Loucy (cell line): Measurements from ENCODE around the gene ATF1.

Source experiments
- H2AFZ ChIP-seq: fragments of 200-600 bp; sonication (generic); 2 replicates; pipeline ENCODE4 v1.6.0; 2016; ENCODE audit warnings: antibody characterized with exemption, mild to moderate bottlenecking, low read length, moderate library complexity
- H3F3A ChIP-seq: fragments of 200-600 bp; 2 replicates; pipeline ENCODE4 v1.6.0; 2016; ENCODE audit warnings: antibody characterized with exemption, low read depth, mild to moderate bottlenecking
- H3K27me3 ChIP-seq: fragments of 200-600 bp; sonication (generic); 2 replicates; pipeline ENCODE4 v1.6.1; 2014; ENCODE audit warnings: low read length, mild to moderate bottlenecking; ENCODE audit not compliant: insufficient read depth, poor library complexity, severe bottlenecking
- H3K36me3 ChIP-seq: fragments of 200-600 bp; sonication (generic); 2 replicates; pipeline ENCODE4 v1.6.1; 2016; ENCODE audit warnings: low read length; ENCODE audit not compliant: insufficient read depth
- H3K4me1 ChIP-seq: fragments of 200-600 bp; sonication (generic); 2 replicates; pipeline ENCODE4 v1.5.1; 2014; ENCODE audit warnings: low read length, mild to moderate bottlenecking; ENCODE audit not compliant: insufficient read depth, poor library complexity, severe bottlenecking
- H3K4me2 ChIP-seq: fragments of 200-600 bp; sonication (generic); 2 replicates; pipeline ENCODE4 v1.6.0; 2014; ENCODE audit warnings: antibody characterized with exemption, low read length, low read depth, mild to moderate bottlenecking; ENCODE audit not compliant: poor library complexity, severe bottlenecking
- H3K4me3 ChIP-seq: fragments of 200-600 bp; sonication (generic); 2 replicates; pipeline ENCODE4 v1.5.1; 2014; ENCODE audit warnings: low read length, mild to moderate bottlenecking, mixed read lengths; ENCODE audit not compliant: poor library complexity, severe bottlenecking
- H3K79me2 ChIP-seq: fragments of 200-600 bp; sonication (generic); 2 replicates; pipeline ENCODE4 v1.6.1; 2014; ENCODE audit warnings: low read length; ENCODE audit not compliant: insufficient read depth
- H3K9ac ChIP-seq: fragments of 200-600 bp; sonication (generic); 2 replicates; pipeline ENCODE4 v1.6.0; 2014; ENCODE audit warnings: mild to moderate bottlenecking, low read depth, low read length, moderate library complexity; ENCODE audit not compliant: poor library complexity, severe bottlenecking
- H3K9me2 ChIP-seq: fragments of 200-600 bp; sonication (generic); replicated peaks from 2 replicates; pipeline ENCODE4 v1.6.1; 2016; ENCODE audit warnings: low read depth, low read length, mixed read lengths
- H3K9me3 ChIP-seq: fragments of 200-600 bp; sonication (generic); 2 replicates; pipeline ENCODE4 v1.6.1; 2014; ENCODE audit warnings: mild to moderate bottlenecking, antibody characterized with exemption, low read length, low read depth; ENCODE audit not compliant: insufficient read depth
- H4K20me1 ChIP-seq: fragments of 200-600 bp; sonication (generic); 2 replicates; pipeline ENCODE4 v1.6.0; 2014; ENCODE audit warnings: antibody characterized with exemption, low read length, mild to moderate bottlenecking; ENCODE audit not compliant: insufficient read depth, poor library complexity, severe bottlenecking
- EZH2phosphoT487 ChIP-seq: fragments of 200-600 bp; IDR thresholded peaks from 2 replicates; pipeline ENCODE4 v1.6.1; 2018; ENCODE audit warnings: antibody characterized with exemption, mild to moderate bottlenecking, moderate library complexity, borderline replicate concordance
- TF ChIP-seq, protein P1 (sequence below): fragments of 200-600 bp; sonication (generic); conservative IDR thresholded peaks from 2 replicates; pipeline ENCODE4 v1.5.1; 2014; ENCODE audit warnings: mild to moderate bottlenecking, antibody characterized with exemption, low read length

The ATF1 gene

DNA sequence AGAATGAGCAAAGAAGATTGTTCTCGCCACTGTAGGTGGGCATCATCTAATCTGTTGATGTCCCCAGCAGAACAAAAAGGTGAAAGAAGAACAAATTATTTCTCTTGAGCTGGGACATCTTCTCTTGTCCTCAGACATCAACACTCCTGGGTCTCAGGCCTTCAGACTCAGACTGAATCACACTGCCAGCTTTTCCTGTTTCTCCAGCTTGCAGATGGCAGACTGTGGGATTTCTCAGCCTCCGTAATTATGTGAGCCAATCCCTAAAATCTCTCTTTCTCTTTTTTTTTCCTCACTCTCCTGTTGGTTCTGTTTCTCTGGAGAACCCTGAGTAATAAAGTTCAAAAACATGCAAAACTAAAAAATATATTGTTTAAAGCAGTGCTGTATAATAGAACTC is 75.1 kb downstream of the ATF1 start:
- Histone ChIP-seq H3K9ac (no peak overlapping the region), H3K4me3 (no peak overlapping the region), H3K4me2 (no peak overlapping the region), H3K9me2 (no peaks in the 10 kb centered on the region), H3K9me3 (peaks cover 5% of the 10 kb centered on the region; the same call in 1 of the 2 replicates), H2AFZ (no peak overlapping the region), H3F3A (no peaks in the 10 kb centered on the region), H3K27me3 (no peaks in the 10 kb centered on the region), H4K20me1 (no peaks in the 10 kb centered on the region), H3K36me3 (no peaks in the 10 kb centered on the region), H3K79me2 (no peaks in the 10 kb centered on the region), H3K4me1 (no peaks in the 10 kb centered on the region)
- TF ChIP-seq EZH2phosphoT487 = no peak
- TF ChIP-seq, protein P1, sequence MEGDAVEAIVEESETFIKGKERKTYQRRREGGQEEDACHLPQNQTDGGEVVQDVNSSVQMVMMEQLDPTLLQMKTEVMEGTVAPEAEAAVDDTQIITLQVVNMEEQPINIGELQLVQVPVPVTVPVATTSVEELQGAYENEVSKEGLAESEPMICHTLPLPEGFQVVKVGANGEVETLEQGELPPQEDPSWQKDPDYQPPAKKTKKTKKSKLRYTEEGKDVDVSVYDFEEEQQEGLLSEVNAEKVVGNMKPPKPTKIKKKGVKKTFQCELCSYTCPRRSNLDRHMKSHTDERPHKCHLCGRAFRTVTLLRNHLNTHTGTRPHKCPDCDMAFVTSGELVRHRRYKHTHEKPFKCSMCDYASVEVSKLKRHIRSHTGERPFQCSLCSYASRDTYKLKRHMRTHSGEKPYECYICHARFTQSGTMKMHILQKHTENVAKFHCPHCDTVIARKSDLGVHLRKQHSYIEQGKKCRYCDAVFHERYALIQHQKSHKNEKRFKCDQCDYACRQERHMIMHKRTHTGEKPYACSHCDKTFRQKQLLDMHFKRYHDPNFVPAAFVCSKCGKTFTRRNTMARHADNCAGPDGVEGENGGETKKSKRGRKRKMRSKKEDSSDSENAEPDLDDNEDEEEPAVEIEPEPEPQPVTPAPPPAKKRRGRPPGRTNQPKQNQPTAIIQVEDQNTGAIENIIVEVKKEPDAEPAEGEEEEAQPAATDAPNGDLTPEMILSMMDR = no peak

DNA sequence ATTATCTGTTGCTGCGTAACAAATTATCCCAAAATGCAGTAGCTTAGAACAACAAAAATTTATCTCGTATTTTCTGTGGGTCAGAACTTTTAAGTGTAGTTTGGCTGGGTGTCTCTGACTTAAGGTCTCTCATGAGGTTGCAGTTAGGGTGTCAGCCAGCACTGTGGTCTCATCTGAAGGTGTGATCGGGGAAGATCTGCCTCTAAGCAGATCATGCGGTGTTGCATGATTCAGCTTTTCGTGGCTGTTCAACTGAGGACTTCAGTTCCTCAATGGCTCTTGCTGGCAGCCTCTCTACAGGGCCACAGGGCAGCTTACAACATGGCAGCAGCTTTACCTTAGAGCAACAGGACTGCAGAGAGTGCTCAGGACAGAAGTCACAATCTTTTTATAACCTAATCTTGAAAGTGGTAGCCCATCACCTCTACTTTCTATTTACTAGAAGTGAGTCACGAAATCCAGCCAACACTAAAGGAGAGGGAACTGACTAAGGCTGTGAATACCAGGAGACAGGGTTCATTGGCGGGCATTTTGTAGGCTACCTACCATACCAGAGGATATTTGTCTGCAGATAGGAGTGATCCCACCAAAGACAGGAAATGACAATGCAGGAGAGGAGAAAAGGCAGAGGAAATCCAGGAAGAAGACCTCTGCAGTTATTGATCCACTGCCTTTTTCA is 77.0 kb downstream of the ATF1 start:
- no peaks in the 10 kb centered on the region for H3K9me2 ChIP-seq
- no peak overlapping the region for H2AFZ ChIP-seq
- H3F3A ChIP-seq = no peaks in the 10 kb centered on the region
- no peaks in the 10 kb centered on the region for H3K27me3 ChIP-seq
- H3K4me2 ChIP-seq = no peak overlapping the region
- H3K79me2 ChIP-seq = no peaks in the 10 kb centered on the region
- H4K20me1 ChIP-seq = no peaks in the 10 kb centered on the region
- H3K9ac ChIP-seq = no peak overlapping the region
- no peak overlapping the region for H3K4me3 ChIP-seq
- TF ChIP-seq, protein P1 = no peak
- no peak for TF ChIP-seq EZH2phosphoT487
- H3K4me1 ChIP-seq = no peaks in the 10 kb centered on the region
- H3K36me3 ChIP-seq = no peaks in the 10 kb centered on the region
- H3K9me3 ChIP-seq = no peaks in the 10 kb centered on the region

DNA sequence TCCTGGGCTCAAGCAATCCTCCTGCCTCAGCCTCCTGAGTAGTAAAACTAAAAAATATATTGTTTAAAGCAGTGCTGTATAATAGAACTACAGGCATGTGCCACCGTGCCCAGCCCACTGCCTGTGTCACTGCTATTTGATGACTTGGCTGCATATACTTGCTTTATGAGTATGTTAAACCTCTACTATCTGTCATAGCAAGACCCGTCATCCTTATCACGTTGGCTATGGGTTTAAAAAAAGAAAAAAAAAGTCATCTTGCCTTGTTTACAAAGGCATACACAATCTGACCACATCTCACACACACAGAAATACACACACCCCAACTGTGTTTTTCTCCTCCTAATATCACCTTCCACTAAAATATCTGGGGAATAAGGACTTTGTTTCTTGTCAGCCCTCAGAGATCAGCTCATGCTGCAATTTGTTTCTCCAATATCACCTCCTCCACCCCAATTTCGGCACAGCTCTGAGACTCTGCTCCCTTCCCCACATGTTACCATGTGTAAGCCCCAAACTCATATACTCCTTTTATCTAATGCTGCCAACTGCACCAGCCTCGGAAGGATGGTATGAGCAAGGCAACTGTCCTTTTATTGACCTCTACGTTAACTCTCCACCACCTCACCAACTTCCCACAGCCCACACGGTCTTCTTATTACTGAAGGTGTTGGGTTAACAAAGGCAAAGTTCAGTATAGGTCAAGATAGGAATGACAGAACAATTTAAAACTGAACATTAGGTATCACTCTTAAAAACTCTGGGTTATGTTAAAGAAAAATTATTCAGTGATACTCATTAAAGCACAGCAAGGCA is 78.0 kb downstream of the ATF1 start:
- Histone ChIP-seq H3K36me3 (no peaks in the 10 kb centered on the region), H3K4me1 (no peaks in the 10 kb centered on the region), H3K27me3 (no peaks in the 10 kb centered on the region), H3K4me2 (no peak overlapping the region), H4K20me1 (no peaks in the 10 kb centered on the region), H3K9me2 (no peaks in the 10 kb centered on the region), H3K79me2 (no peaks in the 10 kb centered on the region), H3K9ac (no peak overlapping the region), H3K4me3 (no peak overlapping the region), H3K9me3 (no peaks in the 10 kb centered on the region), H3F3A (no peaks in the 10 kb centered on the region), H2AFZ (no peak overlapping the region)
- no peak for TF ChIP-seq EZH2phosphoT487
- TF ChIP-seq, protein P1 = no peak
